NCI-H82 treated with DMSO at 0.1 percent for 48 hours (cell line): ENCODE results near the gene GHR.
"Not testable (repeated sequence)": the region's sequence is repeated elsewhere in the genome, so short reads cannot be mapped to it uniquely, and the experiment has no call there.

ENCODE experiments used
- DNase-seq: peaks from one replicate; lab custom pipeline; 2025; ENCODE audit not compliant: unreplicated experiment; lab: John Stamatoyannopoulos, UW

GHR gene

DNA sequence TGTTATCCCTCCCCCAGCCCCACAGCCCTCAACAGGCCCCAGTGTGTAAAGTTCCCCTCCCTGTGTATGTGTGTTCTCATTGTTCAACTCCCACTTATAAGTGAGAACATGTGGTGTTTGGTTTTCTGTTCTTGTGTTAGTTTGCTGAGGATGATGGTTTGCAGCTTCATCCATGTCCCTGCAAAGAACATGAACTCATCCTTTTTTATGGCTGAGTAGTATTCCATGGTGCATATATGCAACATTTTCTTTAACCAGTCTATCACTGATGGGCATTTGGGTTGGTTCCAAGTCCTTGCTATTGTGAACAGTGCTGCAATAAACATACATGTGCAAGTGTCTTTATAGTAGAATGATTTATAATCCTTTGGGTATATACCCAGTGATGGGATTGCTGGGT is 261.8 kb downstream of the GHR start:
- not testable (repeated sequence) for DNase-seq

DNA sequence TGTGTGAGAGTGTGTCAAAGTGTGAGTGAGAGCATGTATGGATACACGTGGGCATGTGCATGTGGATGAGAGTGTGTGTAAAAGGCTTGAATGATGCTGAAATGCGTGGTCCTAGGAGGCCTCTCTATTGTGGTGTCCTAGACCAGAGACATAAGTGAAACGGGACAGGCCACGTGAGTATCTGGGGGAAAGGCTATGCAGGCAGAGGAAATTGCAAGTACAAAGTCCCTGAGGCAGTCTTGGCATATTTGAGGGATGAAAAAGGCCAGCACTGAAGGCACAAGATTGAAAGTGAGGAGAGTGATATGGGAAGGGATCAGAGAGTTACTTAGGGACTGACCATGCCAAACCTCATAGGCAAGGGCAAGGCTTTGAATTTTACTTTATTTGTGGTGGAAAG is 266.2 kb downstream of the GHR start:
- DNase-seq = no peak

DNA sequence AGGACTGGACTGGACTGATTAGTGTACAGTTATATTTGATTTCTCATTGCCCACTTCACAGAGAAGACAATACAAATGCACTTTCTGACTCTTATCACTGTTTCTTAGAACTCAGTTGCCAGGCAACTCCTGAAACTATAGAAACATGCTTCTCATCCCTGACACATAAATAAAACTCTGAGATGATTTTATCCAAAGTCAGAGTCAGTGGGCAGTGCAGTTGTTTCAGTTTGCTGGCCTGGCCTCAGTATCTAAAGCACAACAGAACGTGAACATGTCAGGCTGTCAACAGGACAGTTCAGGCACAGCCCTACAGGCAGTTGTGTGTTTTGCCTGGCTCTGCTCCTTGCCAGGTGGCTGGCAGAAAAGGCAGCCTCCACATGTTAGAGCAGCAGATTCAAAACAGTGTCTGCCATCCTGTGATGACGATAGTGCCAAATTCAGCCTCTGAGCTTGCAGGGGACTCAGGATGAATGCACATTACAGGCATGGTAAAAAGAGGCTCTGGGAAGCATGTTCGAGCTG is 268.2 kb downstream of the GHR start:
- DNase-seq = no peak

DNA sequence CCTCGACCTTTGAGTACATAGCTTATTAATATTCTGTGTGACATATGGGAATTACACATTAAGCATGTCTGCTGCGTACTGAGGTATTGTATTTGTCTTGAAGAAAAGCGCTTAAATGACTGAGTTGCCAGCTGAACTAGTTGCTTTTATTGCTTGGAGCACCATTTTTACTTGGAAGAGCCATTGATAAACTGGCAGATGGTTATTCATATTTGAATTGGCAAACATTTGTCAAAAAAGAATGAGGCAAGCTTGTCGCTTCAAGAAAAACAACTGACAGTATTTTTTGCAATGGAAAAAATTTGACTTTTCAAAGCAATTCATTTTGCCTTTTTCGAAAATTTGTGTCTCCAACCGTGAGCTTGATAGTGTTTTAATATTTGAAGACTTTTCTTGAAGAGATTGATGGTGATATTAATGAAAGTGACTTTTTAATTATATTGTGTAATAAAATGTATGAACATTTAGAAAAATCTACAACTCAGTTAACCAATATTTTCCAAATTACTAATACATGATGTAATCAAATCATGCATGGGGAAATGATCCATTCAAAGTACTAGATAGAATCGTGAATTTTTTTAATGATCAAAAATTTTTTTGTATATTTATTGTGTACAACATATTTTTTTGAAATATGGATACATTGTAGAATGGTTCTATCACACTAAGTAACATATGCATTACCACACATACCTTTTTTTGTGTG is 278.3 kb downstream of the GHR start:
- DNase-seq = no peak

DNA sequence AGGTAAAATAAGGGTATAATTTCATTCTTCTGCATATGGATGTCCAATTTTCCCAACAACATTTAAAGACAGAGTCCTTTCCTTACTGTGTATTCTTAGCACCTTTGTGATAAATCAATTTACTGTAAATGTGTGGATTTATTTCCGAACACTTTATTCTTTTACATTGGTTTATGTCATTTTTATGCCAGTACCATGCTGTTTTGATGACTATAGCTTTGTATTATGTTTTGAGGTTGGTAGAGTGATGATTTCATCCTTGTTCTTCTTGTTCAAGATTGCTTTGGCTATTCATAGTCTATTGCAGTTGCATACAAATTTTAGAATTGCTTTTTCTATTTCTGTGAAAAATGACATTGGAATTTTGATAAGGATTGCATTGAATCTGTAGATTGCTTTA is 280.0 kb downstream of the GHR start:
- no peak for DNase-seq

DNA sequence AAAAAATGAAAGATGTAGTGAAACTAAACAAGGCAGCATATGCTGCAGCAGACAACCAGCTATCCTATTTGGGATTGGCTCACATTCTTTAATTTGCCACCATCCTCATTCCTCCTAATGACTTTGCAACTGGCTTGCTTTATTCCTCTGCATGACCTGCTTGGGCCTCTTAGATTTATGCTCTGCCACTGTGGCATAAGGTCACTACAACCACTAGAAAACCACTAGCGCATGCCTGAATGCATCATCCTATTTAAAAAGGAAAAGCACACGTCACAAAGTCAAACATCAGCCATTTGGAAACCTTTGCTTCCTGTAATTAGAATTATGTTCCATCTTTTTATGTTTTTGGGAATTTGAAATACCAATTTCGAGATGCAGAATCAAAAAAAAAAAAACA is 292.5 kb downstream of the GHR start:
- DNase-seq = no peak

DNA sequence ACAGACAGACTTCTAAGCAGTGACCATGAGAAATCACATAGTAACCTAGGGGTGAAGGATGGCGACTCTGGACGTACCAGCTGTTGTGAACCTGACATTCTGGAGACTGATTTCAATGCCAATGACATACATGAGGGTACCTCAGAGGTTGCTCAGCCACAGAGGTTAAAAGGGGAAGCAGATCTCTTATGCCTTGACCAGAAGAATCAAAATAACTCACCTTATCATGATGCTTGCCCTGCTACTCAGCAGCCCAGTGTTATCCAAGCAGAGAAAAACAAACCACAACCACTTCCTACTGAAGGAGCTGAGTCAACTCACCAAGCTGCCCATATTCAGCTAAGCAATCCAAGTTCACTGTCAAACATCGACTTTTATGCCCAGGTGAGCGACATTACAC is 295.4 kb downstream of the GHR start:
- no peak for DNase-seq

DNA sequence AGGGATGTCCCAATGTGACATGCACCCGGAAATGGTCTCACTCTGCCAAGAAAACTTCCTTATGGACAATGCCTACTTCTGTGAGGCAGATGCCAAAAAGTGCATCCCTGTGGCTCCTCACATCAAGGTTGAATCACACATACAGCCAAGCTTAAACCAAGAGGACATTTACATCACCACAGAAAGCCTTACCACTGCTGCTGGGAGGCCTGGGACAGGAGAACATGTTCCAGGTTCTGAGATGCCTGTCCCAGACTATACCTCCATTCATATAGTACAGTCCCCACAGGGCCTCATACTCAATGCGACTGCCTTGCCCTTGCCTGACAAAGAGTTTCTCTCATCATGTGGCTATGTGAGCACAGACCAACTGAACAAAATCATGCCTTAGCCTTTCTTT is 295.8 kb downstream of the GHR start:
- DNase-seq = no peak

DNA sequence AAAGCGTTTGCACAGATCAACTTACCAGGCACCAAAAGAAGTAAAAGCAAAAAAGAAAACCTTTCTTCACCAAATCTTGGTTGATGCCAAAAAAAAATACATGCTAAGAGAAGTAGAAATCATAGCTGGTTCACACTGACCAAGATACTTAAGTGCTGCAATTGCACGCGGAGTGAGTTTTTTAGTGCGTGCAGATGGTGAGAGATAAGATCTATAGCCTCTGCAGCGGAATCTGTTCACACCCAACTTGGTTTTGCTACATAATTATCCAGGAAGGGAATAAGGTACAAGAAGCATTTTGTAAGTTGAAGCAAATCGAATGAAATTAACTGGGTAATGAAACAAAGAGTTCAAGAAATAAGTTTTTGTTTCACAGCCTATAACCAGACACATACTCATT is 297.0 kb downstream of the GHR start:
- no peak for DNase-seq

DNA sequence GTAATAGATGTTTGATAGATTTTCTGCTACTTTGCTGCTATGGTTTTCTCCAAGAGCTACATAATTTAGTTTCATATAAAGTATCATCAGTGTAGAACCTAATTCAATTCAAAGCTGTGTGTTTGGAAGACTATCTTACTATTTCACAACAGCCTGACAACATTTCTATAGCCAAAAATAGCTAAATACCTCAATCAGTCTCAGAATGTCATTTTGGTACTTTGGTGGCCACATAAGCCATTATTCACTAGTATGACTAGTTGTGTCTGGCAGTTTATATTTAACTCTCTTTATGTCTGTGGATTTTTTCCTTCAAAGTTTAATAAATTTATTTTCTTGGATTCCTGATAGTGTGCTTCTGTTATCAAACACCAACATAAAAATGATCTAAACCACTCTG is 298.2 kb downstream of the GHR start:
- no peak for DNase-seq

DNA sequence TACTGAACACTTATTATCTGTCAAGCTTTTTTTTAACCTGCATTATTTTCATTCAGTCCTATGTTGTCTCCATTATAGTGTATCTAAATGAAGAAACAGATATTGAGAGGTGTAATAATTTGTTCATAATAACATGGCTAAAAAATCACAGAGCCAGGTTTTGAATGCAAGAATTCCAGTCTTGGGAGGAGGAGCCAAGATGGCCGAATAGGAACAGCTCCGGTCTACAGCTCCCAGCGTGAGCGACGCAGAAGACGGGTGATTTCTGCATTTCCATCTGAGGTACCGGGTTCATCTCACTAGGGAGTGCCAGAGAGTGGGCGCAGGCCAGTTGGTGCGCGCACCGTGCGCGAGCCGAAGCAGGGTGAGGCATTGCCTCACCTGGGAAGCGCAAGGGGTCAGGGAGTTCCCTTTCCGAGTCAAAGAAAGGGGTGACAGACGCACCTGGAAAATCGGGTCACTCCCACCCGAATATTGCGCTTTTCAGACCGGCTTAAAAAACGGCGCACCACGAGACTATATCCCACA is 311.4 kb downstream of the GHR start:
- DNase-seq = not testable (repeated sequence)

DNA sequence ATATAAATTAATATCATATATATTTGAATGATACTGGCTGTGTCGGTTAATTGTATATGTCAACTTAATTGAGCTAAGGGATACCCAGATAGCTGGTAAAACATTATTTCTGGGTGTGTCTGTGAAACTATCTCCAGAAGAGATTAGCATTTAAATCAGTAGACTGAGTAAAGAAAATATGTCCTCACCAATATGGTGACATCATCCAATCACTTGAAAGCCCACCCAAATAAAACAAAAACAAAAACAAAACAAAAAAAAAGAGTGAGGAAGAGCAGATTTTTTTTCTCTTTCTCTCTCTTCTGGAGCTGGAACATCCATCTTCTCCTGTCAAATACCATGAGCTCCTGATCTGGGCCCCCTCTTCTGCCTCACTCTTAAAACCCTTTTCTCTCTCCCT is 317.7 kb downstream of the GHR start:
- DNase-seq = no peak

DNA sequence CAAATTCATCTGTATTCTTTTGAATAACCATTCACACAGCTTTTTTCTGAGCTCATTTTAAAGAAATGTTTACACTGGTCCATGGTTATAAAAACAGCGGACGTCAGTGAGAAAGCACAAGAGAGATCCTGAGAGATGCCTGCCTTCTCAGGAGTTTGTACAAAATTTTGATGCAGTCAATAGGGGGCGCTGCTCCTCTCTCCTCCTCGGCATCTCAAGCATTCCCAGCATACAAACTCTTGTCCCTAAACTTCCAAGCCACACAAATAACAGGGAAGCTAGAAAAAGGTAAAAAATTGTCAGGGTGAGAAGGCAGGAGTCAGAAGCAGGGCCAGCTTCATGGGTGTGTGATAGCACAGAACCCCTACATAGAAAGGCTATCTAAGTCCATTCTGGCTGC is 322.2 kb downstream of the GHR start:
- DNase-seq = no peak

DNA sequence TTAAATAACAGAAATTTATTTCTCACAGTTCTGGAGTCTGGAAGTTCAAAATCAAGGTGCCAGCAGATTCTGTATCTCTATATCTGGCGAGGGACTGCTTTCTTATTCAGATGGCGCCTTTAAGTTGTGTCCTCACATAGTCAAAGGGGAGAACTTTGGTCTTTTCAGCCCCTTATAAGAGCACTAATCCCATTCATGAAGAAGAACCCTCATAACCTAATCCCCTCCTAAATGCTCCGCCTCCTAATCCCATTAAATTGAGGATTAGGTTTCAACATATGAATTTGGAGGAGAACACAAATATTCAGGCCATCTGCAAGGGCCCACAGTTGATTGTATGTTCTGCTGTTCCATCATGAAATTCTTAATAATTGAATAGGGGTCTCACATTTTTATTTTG is 322.6 kb downstream of the GHR start:
- peak; percentile 62 for DNase-seq

DNA sequence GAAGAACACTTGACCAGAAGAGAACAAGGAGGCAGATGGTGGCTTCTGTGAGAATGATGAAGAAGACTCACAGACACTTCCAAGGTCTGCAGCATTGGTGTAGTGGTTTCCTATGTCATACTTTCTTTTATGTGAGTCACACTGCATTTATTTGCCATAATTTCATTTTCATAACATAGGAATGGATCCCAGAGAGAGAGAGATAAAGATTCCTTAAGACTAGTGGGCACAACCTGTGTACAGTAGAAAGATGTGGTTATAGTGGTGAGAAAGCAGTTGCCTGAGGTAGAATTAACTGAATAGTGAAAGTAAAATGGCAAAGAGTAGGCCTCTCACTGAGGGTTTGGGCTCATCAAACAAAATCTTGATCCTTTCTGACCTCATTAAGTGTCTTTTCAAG is 325.8 kb downstream of the GHR start:
- no peak for DNase-seq

DNA sequence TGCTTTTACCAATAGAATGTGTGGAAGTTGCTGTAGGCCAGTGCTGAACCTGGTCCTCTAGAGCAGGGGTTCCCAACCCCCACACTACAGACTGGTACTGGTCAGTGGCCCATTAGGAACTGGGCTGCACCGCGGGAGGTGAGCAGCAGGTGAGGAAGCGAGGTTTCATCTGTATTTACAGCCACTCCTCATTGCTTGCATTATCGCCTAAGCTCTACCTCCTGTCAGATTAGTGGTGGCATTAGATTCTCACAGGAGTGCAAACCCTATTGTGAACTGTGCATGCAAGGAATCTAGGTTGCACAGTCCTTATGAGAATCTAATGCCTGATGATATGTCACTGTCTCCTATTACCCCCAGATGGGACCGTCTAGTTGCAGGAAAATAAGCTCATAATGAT is 327.3 kb downstream of the GHR start:
- DNase-seq = no peak

DNA sequence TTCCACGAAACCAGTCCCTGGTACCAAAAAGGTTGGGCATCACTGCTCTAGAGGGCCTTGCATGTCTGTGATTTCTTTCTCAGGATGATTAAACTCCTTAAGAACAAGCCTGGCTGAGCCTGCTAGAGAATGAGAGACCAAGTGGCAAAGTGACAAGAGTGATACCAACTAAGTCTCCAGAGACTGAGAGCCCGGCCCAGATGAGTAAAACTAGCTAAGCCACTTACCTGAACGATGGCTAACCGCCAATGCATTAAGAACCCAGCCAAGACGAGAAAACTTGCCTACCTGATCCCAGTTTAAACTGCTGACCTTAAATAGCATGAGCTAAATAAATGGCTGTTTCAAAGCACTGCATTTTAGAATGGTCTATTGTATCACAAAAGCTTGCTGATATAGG is 327.8 kb downstream of the GHR start:
- no peak for DNase-seq

DNA sequence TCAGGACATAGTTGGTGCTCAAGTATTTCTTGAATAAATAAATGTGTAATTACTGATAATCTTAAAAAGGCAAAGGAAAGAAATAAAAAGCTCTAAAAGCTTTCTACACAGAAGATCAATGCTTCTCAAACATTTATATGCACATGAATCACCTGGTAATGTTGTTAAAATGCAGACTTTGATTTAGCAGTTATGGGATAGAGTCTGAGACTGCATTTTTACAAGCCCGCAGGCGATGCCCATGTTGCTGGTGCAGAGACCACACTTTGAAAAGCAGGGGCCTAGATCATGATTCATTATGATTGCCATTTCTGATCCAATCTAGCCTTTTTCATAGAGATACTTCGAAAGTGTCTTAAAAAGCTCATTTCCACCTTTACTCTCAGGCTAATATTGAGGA is 329.9 kb downstream of the GHR start:
- no peak for DNase-seq

DNA sequence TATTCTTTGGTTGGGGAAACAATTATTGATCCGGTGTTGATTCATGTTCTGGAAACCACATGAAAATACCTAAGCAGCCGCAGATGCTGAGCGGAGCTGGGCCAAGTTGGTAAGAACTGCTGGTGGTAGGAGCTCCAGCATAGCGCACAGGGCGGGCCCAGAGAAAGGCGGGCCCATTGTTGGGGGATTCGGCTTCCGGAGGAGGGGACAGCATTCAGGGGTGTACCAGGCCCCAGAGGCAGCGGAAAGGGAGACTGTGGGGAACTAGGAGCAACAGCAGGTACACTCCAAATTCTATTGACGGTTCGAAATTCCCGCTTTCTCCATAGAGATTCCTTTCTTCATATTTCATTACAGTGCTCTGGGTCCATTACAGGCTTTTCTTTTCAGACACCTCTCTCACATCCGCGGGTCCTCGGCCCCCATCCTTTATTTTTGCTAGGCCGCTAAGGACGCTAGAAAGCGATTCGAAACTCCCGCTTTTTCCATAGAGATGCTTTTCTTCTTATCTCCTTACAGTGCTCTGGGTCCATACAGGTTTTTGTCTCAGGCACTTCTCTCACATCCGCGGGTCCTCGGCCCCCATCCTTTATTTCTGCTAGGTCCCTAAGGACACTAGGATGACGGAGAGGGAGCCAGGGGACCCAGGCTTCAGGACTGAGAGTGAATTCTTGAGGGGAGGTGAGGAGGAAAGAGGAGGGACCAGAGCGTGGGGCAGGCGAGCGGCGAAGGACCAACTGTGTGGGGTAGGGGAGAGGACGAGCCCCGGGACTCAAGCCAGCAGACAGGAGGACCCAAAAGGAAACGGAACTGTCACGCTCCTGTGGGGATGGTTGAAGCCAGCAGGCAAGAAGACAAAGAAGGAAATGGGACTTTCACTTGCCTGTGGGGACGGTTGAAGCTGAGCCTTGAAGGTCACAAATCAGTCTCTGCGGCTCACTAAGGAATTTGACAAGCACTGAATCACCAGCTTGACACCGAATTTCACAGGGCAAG is 333.7 kb downstream of the GHR start, which contains the start of gene CCDC152:
TSS of gene CCDC152 (plus strand) at position 213 of the 996 bp plus-strand sequence. CDS start 2,304 bp downstream, outside the sequence.
- no peak for DNase-seq

DNA sequence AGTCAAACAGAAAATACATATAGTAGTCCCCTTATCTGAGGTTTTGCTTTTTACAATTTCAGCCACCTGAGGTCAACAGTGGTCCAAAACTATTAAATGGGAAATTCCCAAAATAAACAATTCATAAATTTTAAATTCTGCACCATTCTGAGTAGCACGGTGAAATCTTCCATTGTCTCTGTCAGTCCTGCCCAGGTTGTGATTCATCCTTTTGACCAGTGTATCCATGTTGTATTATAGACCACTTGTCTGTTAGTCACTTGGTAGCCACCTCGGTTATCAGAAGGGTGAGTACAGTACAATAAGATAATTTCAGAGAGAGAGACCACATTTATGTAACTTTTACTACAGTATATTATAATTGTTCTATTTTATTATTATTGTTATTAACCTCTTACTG is 336.2 kb downstream of the GHR start:
- no peak for DNase-seq

DNA sequence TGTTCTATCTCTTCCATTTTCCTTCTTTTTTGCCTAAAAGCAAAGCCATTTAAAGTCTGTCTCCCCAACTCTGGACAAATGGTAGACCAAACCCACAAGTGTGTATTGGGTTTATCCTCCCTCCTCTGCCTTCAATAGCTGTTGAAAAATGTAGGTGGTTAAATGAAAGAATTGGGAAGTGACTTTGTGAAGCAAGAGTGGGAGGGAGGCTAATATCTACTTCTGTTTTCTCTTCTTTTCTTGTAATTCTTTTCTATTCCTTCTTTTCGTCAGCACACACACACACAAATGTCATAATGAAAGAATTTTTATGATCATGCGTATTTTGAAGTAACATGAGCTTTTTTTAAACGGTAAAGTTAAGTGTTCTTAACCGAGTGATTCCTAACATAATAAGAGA is 337.2 kb downstream of the GHR start:
- no peak for DNase-seq

DNA sequence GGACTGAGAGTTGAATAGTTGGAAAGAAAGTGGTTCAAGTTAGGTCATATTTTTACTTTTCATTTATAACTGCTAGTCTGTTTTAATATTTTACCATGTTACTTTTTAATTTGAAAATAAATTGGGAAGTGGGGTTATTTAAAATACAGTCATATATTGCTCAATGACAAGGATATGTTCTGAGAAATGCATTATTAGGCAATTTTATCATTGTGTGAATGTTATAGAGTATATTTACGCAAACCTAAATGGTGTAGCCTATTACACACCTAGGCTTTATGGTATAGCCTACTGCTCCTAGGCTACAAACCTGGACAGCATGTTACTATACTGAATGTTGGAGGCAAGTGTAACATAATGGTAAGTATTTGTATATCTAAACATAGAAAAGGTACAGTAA is 338.6 kb downstream of the GHR start:
- DNase-seq = no peak
